ENCODE measurements around the gene LBX1. TPM values are rescaled to one million over a fixed set of nuclear protein-coding genes. Genes with fewer than 3 reads are reported as not detected.
A peak's percentile ranks its signal among the peaks of the same experiment; 100 is the strongest.

The LBX1 gene
- total RNA-seq, 4 donors from 2014 or later: not detected

GRCh38 chr10:101223274-101224059 lies 5.8 kb downstream of the LBX1 start:
- no peaks in the 10 kb centered on the region for H3K9me3 ChIP-seq
- H3K36me3 ChIP-seq: no peaks in the 10 kb centered on the region
- H3K27me3 ChIP-seq: peaks cover 41 to 71% of the 10 kb centered on the region in 2 donors
- TF ChIP-seq CTCF (IDR thresholded peaks at IDR 0.05) (no peak), POLR2A (IDR thresholded peaks at IDR 0.05) (no peak)
- H3K27ac ChIP-seq: no peak overlapping the region
- peaks cover 0 to 15% of the 10 kb centered on the region in 2 donors for H3K4me1 ChIP-seq
- intact Hi-C loops (cut with DNase I; ENCODE audit: low total_unique reads): no loop called here
- H3K4me3 ChIP-seq: peak overlapping the region in 1 of 2 donors; percentile 26
- no peak for DNase-seq

DNA sequence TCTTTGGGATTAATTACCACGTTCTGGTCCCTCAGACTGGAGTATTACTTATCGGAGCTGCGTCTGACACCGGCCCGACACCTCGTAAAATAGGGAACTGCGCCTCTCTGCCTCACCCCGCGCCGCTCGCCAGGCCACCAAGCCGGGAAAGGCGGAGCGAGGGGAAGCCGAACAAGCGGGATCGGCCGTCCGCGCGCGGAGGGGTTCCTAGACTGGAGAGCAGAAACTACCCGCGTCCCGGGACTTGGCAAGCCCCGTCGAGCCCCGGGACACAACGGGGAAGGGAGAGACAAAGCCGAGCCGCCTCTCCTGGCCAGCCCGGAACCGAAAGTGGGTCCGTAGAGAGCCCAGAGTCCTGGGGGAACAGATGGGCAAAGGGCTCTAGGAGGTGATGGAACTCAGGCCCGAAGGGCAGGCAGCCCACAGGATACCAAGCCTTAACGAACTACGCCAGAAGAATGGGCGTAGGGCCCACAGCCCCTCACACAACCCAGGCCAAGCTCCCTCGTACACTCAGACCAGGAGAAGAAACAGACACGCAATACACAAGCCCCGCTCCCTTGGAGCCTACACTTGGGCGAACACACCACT lies 6.5 kb downstream of the LBX1 start:
- Histone ChIP-seq H3K36me3 (no peaks in the 10 kb centered on the region), H3K9me3 (no peaks in the 10 kb centered on the region), H3K4me3 (peak overlapping the region in 1 of 2 donors; percentile 26), H3K27me3 (peaks cover 36 to 72% of the 10 kb centered on the region in 2 donors), H3K4me1 (peaks cover 0 to 13% of the 10 kb centered on the region in 2 donors), H3K27ac (no peak overlapping the region)
- TF ChIP-seq POLR2A (IDR thresholded peaks at IDR 0.05) (no peak), CTCF (IDR thresholded peaks at IDR 0.05) (no peak)
- intact Hi-C loops (cut with DNase I; ENCODE audit: low total_unique reads): no loop called here
- DNase-seq: no peak

GRCh38 chr10:101221963-101222531 lies 7.2 kb downstream of the LBX1 start:
- Histone ChIP-seq H3K9me3 (no peaks in the 10 kb centered on the region), H3K27me3 (peaks cover 30 to 73% of the 10 kb centered on the region in 2 donors), H3K4me3 (no peak overlapping the region), H3K36me3 (no peaks in the 10 kb centered on the region), H3K27ac (no peak overlapping the region), H3K4me1 (peaks cover 0 to 20% of the 10 kb centered on the region in 2 donors)
- DNase-seq: no peak
- intact Hi-C loops (cut with DNase I; ENCODE audit: low total_unique reads): no loop called here
- TF ChIP-seq POLR2A (IDR thresholded peaks at IDR 0.05): no peak
- no peak for TF ChIP-seq CTCF (IDR thresholded peaks at IDR 0.05)

DNA sequence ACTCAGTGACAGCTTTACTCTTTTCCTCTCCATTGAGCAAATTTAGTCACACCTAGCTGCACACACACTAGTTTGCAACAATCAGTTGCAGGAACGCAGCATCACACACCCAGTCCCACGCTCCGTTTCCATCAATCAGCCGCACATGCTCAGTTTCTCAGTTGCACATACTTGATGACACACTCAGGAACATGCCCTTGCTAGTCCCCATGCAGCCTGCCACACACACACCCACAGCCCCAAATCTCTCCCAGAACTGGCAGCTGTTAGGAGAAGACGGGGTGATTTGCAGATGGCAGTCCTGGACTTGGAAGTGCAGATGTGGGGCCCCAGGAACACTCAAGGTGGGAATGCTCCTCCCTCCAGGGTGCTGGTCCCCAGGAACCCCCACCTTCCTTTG lies 7.7 kb downstream of the LBX1 start:
- no peaks in the 10 kb centered on the region for H3K9me3 ChIP-seq
- TF ChIP-seq POLR2A (IDR thresholded peaks at IDR 0.05): no peak
- no peak for TF ChIP-seq CTCF (IDR thresholded peaks at IDR 0.05)
- no peaks in the 10 kb centered on the region for H3K36me3 ChIP-seq
- no peak overlapping the region for H3K4me3 ChIP-seq
- intact Hi-C loops (cut with DNase I; ENCODE audit: low total_unique reads): no loop called here
- H3K4me1 ChIP-seq: peaks cover 0 to 18% of the 10 kb centered on the region in 2 donors
- peaks cover 25 to 73% of the 10 kb centered on the region in 2 donors for H3K27me3 ChIP-seq
- no peak for DNase-seq
- H3K27ac ChIP-seq: no peak overlapping the region

DNA sequence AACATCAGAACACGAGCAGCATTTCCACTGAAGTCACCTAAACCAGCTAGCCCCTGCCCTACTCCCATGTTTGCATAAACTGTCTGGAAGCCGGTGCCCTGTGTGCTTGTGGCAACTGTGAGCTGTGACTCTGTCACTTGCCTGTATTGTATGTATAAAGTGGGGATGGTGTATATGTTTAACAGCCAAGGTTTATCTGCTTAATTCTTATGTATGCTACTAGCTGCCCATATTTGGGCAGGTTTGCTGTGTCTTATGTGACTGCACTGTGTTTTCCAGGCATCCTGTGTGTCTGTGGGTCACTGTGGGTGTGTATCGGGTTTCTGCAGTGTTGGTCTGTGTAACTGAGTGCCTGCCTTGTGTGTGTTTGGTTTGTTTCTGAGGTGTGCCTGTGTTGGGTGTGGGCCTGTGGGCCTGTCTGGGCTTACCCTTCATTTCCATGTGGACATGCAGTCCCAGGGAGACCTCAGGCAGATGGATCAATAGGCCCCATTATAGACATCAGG lies 9.3 kb downstream of the LBX1 start:
- Histone ChIP-seq H3K27me3 (peaks cover 15 to 73% of the 10 kb centered on the region in 2 donors), H3K36me3 (no peaks in the 10 kb centered on the region), H3K4me1 (peaks cover 0 to 18% of the 10 kb centered on the region in 2 donors), H3K27ac (no peak overlapping the region), H3K9me3 (no peaks in the 10 kb centered on the region), H3K4me3 (no peak overlapping the region)
- DNase-seq: no peak
- intact Hi-C loops (cut with DNase I; ENCODE audit: low total_unique reads): loop anchor here (5.0 kb wide), 1 partner anchor 347 kb away; no protein-coding TSS in a partner anchor
- TF ChIP-seq CTCF (IDR thresholded peaks at IDR 0.05) (no peak), POLR2A (IDR thresholded peaks at IDR 0.05) (no peak)

All from uterus (tissue), 4 donors.